Activated CD8-positive, alpha-beta T cell treated with anti-CD3 and anti-CD28 coated beads, Interleukin-2, amount 10 ng/mL, durations not matched to agents 7 days and 5 days (primary cell): ENCODE results near the gene KDM3A. TPM values are rescaled to one million over a fixed set of nuclear protein-coding genes. Genes with fewer than 3 reads are reported as not detected.

ENCODE experiments used
- ATAC-seq: fragments of 150-1000 bp; cut with Tn5 transposase; one replicate; pipeline ENCODE4 v1.10.0; 2021; ENCODE audit warnings: moderate library complexity
- CTCF ChIA-PET: fragments of 350-600 bp; sonication (Branson Sonifier 250); formaldehyde crosslinking; loops from one replicate; lab custom pipeline; 2021; ENCODE audit warnings: antibody characterized with exemption; lab: Charles Lee
- POLR2A ChIA-PET: fragments of 350-600 bp; sonication (Branson Sonifier 250); formaldehyde crosslinking; loops from one replicate; lab custom pipeline; 2021; ENCODE audit warnings: antibody characterized with exemption; lab: Charles Lee
- DNase-seq: peaks from one replicate; pipeline ENCODE4 v3.0.0-alpha.2; 2020
- H3K27ac Mint-ChIP-seq: one replicate; pipeline ENCODE4 v1.8.0; 2021; ENCODE audit warnings: mild to moderate bottlenecking, mixed read lengths
- H3K27me3 Mint-ChIP-seq: one replicate; pipeline ENCODE4 v1.8.0; 2021; ENCODE audit warnings: low read depth, mixed read lengths
- H3K36me3 Mint-ChIP-seq: one replicate; pipeline ENCODE4 v1.8.0; 2021; ENCODE audit warnings: low read depth, mixed read lengths
- H3K4me1 Mint-ChIP-seq: one replicate; pipeline ENCODE4 v1.8.0; 2021; ENCODE audit warnings: low read depth, mixed read lengths
- H3K4me3 Mint-ChIP-seq: one replicate; pipeline ENCODE4 v1.8.0; 2021; ENCODE audit warnings: mild to moderate bottlenecking, mixed read lengths
- H3K9me3 Mint-ChIP-seq: one replicate; pipeline ENCODE4 v1.8.0; 2022; ENCODE audit warnings: mixed read lengths; ENCODE audit not compliant: insufficient read depth
- total RNA-seq, 2 experiments: library from RNA; stranded (reverse); gene quantifications; one replicate each; pipeline ENCODE4 v1.2.3, GENCODE V29; 2021

The KDM3A gene
- total RNA-seq, 2 experiments from 2014 or later = 74.9 to 80.1 TPM

DNA sequence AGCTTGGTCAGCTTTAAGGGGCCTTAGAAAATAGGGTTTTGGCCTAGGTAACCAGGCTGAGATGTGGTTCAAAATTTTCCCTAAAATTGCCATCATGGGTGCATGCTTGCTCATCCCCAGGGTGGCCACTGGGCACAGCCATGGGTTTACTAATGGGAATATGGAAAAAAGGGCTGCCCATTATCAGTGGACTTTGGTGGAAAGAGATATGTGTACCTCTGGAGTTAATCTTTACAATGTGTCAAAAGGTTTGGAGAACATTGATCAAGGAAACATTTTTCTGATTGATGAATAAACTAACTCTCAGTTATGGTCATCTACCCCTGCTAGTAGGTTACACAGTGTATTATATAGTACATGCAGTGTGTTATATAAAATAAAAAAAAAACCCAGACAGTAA lies 13.1 kb downstream of the KDM3A start:
- ChIA-PET CTCF (no interaction called here), POLR2A (interaction anchor here (0.6 to 1.5 kb wide), 2 partner anchors 13 to 236 kb away, joined by 3 to 5 read pairs; no protein-coding TSS in a partner anchor)
- no peak overlapping the region for H3K27ac Mint-ChIP-seq
- peaks cover 3% of the 10 kb centered on the region for H3K4me1 Mint-ChIP-seq
- no peak for ATAC-seq
- no peak overlapping the region for H3K4me3 Mint-ChIP-seq
- peaks cover 84% of the 10 kb centered on the region for H3K36me3 Mint-ChIP-seq
- DNase-seq = no peak
- no peaks in the 10 kb centered on the region for H3K27me3 Mint-ChIP-seq
- H3K9me3 Mint-ChIP-seq = no peaks in the 10 kb centered on the region

DNA sequence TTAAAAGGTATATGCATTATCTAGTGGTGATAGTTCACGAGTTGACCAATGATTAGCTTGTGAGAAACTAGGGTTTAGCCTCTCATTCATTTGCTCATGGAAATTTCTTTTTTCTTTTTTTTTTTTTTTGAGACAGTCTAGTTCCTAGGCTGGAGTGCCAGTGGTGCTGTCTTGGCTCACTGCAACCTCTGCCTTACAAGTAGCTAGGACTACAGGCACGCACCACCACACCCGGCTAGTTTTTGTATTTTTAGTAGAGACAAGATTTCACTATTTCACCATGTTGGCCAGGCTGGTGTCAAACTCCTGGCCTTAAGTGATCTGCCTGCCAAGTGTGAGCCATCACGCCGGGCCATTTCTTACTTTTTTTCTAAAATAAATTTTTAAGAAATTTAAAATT lies 14.0 kb downstream of the KDM3A start:
- ATAC-seq (no peak), DNase-seq (no peak)
- H3K27ac Mint-ChIP-seq = no peak overlapping the region
- no peaks in the 10 kb centered on the region for H3K27me3 Mint-ChIP-seq
- no peaks in the 10 kb centered on the region for H3K9me3 Mint-ChIP-seq
- H3K36me3 Mint-ChIP-seq = peaks cover 83% of the 10 kb centered on the region
- ChIA-PET CTCF (no interaction called here), POLR2A (interaction anchor here (1.5 kb wide), 1 partner anchor 12 kb away, joined by 3 read pairs; no protein-coding TSS in a partner anchor)
- no peaks in the 10 kb centered on the region for H3K4me1 Mint-ChIP-seq
- H3K4me3 Mint-ChIP-seq = no peak overlapping the region

DNA sequence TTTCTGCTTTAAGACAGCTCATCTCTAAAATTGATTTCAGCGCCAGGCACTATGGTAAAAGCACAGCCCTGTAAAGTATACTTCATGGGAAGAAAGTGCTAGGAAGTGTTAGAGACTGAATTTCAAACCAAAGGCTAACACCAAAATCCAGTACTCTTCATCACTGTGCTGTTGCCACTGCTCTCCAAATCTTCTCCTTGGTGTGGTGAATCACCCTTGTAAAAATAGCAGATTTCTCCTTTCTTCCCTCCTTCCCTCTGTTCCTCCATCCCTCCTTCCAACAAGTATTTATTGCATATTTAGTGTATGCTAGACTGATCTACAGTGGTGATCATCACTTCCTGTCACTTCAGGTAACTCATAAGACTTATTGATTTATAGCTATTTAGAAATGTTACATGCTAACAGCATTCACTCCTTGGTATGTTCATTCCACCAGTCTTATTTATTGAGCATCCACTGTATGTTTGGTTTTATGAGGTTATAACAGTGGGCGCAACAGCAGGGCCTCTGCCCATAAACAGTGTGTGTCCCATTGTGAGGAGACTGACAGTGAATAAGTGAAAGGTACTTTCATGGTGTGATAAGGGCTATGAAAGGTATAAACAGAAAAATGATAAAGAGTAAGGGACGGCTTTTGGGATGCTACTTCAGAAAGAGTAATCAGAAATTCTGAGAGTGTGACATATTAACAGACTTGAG lies 20.0 kb downstream of the KDM3A start:
- DNase-seq = no peak
- Mint-ChIP-seq H3K9me3 (no peaks in the 10 kb centered on the region), H3K4me3 (no peak overlapping the region), H3K36me3 (peaks cover 84% of the 10 kb centered on the region), H3K27ac (no peak overlapping the region), H3K27me3 (no peaks in the 10 kb centered on the region), H3K4me1 (peaks cover 7% of the 10 kb centered on the region)
- no peak for ATAC-seq
- ChIA-PET POLR2A (no interaction called here), CTCF (interaction anchor here (1.0 kb wide), 1 partner anchor 11 kb away, joined by 3 read pairs; no protein-coding TSS in a partner anchor)

DNA sequence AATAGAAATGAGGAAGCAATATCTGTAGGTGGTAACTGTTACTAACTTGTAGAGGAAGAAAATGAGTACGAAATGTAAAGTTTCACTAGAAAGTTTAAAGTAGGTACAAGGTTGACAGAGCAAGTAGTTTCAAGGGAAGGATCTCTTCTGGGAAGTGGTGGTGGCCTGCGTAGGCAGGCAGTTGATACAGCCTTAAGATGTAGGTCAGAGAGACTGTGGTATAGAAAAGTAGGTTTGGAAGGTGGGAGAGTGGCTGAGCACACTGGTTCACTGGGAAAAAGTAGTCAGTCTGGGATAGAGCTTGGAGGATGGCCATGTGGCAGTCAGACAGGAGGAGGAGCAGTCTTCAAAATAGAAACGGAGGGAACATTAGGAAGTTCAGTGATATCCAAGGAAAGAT lies 23.5 kb downstream of the KDM3A start:
- ATAC-seq (no peak), DNase-seq (no peak)
- Mint-ChIP-seq H3K4me1 (peaks cover 27% of the 10 kb centered on the region), H3K4me3 (no peak overlapping the region), H3K9me3 (no peaks in the 10 kb centered on the region), H3K27me3 (no peaks in the 10 kb centered on the region), H3K27ac (peak overlapping the region; percentile 26), H3K36me3 (peaks cover 87% of the 10 kb centered on the region)
- ChIA-PET CTCF (no interaction called here), POLR2A (no interaction called here)

DNA sequence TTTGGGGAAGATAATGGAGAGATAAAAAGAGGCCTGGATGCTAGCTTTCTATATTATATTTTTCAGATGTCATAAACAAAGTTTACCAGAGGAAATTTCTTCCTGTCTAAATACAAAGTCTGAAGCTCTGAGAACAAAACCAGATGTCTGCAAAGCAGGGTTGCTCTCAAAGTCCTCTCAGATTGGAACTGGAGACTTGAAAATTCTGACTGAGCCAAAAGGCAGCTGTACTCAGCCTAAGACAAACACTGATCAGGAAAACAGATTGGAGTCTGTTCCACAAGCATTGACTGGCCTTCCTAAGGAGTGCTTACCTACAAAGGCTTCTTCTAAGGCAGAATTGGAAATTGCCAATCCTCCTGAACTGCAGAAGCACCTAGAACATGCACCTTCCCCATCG lies 25.1 kb downstream of the KDM3A start:
- H3K27ac Mint-ChIP-seq = no peak overlapping the region

DNA sequence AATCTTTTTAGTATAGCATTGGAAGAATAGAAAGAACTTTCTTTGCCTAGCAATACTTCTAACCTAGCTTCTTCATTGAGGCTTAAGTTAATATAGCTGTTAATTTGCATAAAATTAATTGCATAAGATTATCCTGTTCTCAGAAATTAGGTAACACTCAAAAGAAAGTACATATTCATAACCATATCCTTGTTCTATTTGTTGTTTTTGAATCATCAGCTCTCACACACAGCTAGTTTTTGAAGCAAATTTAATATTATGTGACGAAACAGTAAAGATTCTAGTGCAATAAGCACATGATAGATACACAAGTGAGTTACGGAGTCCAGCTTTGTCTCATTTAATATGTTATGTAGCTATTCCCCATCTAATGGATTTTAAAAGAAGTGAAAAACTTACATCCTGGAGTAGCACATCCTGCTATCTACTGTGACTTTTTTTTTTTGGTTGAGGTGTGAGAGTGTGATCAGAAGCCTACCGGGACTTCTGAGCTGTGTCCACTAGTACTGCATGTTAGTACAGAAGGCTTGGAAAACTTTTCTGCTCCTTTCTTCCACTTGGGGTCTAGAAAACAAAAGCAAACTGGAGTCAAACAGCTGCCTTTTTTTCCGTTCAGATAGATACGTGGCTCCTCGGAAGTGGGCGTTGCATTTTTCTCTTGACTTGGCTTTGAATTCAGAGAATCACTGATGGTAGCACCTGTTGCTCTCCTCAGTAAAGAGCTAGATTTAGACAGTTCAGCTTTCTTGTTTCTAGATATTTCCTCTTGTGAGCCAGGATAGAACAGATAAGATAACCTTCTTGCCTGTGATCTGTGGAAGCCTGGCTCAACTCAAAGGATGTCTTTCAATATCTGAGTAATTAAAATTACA lies 27.2 kb downstream of the KDM3A start:
- ChIA-PET POLR2A (interaction anchor here (0.6 to 1.3 kb wide), 6 partner anchors 16 to 363 kb away, joined by 3 to 7 read pairs (median 4); partner anchors contain the start of genes KDM3A, POLR1A and PTCD3), CTCF (interaction anchor here (0.6 to 3.1 kb wide), 7 partner anchors 12 to 247 kb away, joined by 3 to 17 read pairs (median 3); partner anchors contain the start of gene KDM3A)
- ATAC-seq (peak; percentile 78), DNase-seq (peak; percentile 37)
- H3K9me3 Mint-ChIP-seq = no peaks in the 10 kb centered on the region
- peak overlapping the region; percentile 48 for H3K4me3 Mint-ChIP-seq
- peaks cover 33% of the 10 kb centered on the region for H3K4me1 Mint-ChIP-seq
- H3K36me3 Mint-ChIP-seq = peaks cover 83% of the 10 kb centered on the region
- peak overlapping the region; percentile 73 for H3K27ac Mint-ChIP-seq
- H3K27me3 Mint-ChIP-seq = no peaks in the 10 kb centered on the region

More for the DNA sequence above, 25.1 kb downstream of the KDM3A start:
- ChIA-PET POLR2A (interaction anchor here (0.7 kb wide), 1 partner anchor 12 kb away, joined by 3 read pairs; no protein-coding TSS in a partner anchor), CTCF (interaction anchor here (1.0 kb wide), 1 partner anchor 246 kb away, joined by 3 read pairs; no protein-coding TSS in a partner anchor)
- DNase-seq (no peak), ATAC-seq (no peak)
- H3K36me3 Mint-ChIP-seq = peaks cover 82% of the 10 kb centered on the region
- no peaks in the 10 kb centered on the region for H3K9me3 Mint-ChIP-seq
- H3K27me3 Mint-ChIP-seq = no peaks in the 10 kb centered on the region
- H3K4me1 Mint-ChIP-seq = peaks cover 33% of the 10 kb centered on the region
- no peak overlapping the region for H3K4me3 Mint-ChIP-seq

DNA sequence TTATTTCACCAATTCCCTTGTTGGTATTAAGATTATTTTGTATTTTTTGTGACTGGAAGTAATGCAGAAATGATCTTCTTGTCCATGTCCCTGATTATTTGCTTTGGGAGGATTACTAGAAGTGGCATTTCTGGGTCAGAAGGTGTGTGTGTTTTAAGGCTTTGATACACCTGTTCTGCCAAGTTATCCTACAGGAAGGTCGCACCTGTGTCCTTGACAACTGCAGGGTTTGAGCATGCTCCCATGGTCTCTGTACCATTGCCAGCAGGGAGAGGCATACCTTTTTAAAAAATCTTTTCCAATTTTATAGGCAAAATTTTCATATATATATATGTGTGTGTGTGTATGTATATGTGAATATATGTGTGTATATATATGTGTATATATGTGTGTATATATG lies 29.7 kb downstream of the KDM3A start:
- peaks cover 29% of the 10 kb centered on the region for H3K4me1 Mint-ChIP-seq
- no peaks in the 10 kb centered on the region for H3K27me3 Mint-ChIP-seq
- no peak overlapping the region for H3K4me3 Mint-ChIP-seq
- H3K9me3 Mint-ChIP-seq = no peaks in the 10 kb centered on the region
- DNase-seq (no peak), ATAC-seq (no peak)
- no peak overlapping the region for H3K27ac Mint-ChIP-seq
- ChIA-PET POLR2A (no interaction called here), CTCF (no interaction called here)
- peaks cover 84% of the 10 kb centered on the region for H3K36me3 Mint-ChIP-seq

DNA sequence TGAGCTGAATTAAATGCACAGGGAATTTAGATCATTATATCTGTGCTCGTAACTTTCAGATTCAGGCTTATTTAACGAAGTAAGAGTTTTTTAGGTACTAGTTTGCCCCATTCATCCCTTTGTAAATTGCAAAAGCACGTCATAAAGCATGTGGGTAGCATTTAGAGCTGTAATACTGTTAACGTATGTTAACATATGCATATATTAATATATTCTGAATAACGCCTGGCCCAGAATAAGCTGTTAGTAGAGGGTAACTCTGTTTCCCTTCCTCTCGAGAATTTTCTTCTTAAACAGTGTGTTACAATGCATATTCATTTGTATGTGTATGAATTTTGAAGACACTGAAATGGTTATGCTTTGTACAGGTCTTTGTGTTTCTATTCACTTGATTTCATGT lies 30.5 kb downstream of the KDM3A start:
- no peaks in the 10 kb centered on the region for H3K9me3 Mint-ChIP-seq
- DNase-seq (no peak), ATAC-seq (no peak)
- H3K27me3 Mint-ChIP-seq = no peaks in the 10 kb centered on the region
- peaks cover 83% of the 10 kb centered on the region for H3K36me3 Mint-ChIP-seq
- H3K4me1 Mint-ChIP-seq = peaks cover 29% of the 10 kb centered on the region
- ChIA-PET POLR2A (no interaction called here), CTCF (interaction anchor here (0.7 kb wide), 1 partner anchor 10 kb away, joined by 3 read pairs; no protein-coding TSS in a partner anchor)
- no peak overlapping the region for H3K27ac Mint-ChIP-seq
- H3K4me3 Mint-ChIP-seq = no peak overlapping the region

DNA sequence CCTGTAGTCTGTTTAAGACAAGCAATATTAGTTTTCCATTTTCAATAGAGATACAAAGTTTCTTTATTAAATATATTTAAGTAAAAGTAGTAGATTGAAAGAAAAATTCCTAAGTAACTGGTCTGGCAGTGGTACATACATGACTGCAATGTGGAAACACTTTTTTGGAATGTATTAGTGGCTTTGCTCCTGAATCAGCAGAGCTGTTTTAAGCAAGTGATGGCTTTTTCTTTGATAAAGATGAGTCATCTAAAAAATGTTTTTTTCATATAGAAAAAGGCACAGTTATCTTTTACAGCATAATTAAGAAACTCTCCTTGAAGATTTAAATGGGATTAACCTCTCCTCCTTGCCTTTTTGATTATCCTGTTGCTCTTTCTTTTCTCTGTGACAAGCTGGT lies 34.9 kb downstream of the KDM3A start:
- H3K4me3 Mint-ChIP-seq = no peak overlapping the region
- no peaks in the 10 kb centered on the region for H3K27me3 Mint-ChIP-seq
- peak overlapping the region; percentile 7 for H3K27ac Mint-ChIP-seq
- H3K36me3 Mint-ChIP-seq = peaks cover 83% of the 10 kb centered on the region
- ChIA-PET POLR2A (no interaction called here), CTCF (no interaction called here)
- no peak for ATAC-seq
- no peaks in the 10 kb centered on the region for H3K9me3 Mint-ChIP-seq
- peaks cover 6% of the 10 kb centered on the region for H3K4me1 Mint-ChIP-seq
- no peak for DNase-seq

DNA sequence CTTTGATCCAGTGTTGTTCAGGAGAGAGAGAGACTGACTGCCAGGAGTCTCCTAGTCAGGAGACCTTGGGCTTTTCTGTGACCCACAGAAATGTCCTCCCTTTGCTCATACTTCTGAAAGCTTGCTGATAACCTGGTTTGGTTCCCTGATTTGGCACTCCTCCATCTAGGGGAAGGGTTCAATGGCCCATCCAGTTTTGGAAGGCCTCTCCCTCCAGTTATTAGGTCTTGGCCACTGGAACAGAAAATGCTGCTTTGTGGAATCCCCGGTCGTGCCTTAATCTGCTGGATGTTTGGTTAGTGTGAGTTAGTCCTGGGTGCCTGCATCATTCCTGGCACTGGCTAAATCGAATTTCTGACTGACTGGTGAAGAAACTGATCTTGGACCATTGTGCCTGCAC lies 35.7 kb downstream of the KDM3A start:
- Mint-ChIP-seq H3K9me3 (no peaks in the 10 kb centered on the region), H3K27me3 (no peaks in the 10 kb centered on the region), H3K36me3 (peaks cover 82% of the 10 kb centered on the region), H3K27ac (no peak overlapping the region), H3K4me1 (peaks cover 12% of the 10 kb centered on the region), H3K4me3 (no peak overlapping the region)
- POLR2A ChIA-PET = no interaction called here
- no peak for DNase-seq
- no peak for ATAC-seq
- CTCF ChIA-PET = no interaction called here

DNA sequence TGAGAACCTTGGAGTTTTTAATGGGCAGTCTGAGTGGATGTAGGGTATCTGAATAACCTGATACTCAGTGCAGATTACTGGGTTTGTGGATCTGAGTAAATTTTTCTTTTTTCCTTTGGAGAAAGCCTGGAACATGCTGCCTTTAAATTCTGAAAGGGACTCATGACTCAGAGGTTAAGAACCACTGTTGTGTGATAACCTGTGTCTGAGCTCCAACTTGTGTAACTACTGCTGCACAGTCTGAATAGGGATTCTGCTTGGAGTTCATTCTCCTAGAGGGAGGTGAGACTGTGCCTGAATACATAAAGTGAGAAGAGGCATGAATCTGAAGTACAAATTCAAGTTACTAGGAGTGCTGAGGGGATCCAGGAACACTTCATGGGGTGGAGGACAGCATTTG lies 36.2 kb downstream of the KDM3A start:
- H3K4me1 Mint-ChIP-seq = peaks cover 16% of the 10 kb centered on the region
- no peaks in the 10 kb centered on the region for H3K27me3 Mint-ChIP-seq
- H3K9me3 Mint-ChIP-seq = no peaks in the 10 kb centered on the region
- no peak overlapping the region for H3K27ac Mint-ChIP-seq
- CTCF ChIA-PET = no interaction called here
- peaks cover 85% of the 10 kb centered on the region for H3K36me3 Mint-ChIP-seq
- no peak for ATAC-seq
- no peak for DNase-seq
- POLR2A ChIA-PET = no interaction called here
- no peak overlapping the region for H3K4me3 Mint-ChIP-seq
